ENCODE data around the gene SH3RF3.

- TF ChIP-seq CTCF (conservative IDR thresholded peaks at IDR 0.05 in 1 of 2, IDR thresholded peaks at IDR 0.05 in 1 of 2; ENCODE audit: low read depth in 1 of 2, low read length in 2 of 2) = no peak
- no peak for TF ChIP-seq EZH2 (IDR thresholded peaks at IDR 0.05; ENCODE audit: low read length, missing control alignments)
Measured at GRCh38 chr2:109549016-109549590, 420.1 kb downstream of the SH3RF3 start.

All from fibroblast of lung (primary cell).